Mesothelial cell of epicardium (in vitro differentiated cells): ENCODE data around the gene TUBB1. TPM values are rescaled to one million over a fixed set of nuclear protein-coding genes. Genes with fewer than 3 reads are reported as not detected.
"Not testable (repeated sequence)": the region's sequence is repeated elsewhere in the genome, so short reads cannot be mapped to it uniquely, and the experiment has no call there.

Source experiments
- DNase-seq, 2 experiments: peaks; one replicate each; pipeline ENCODE4 v3.0.0; 2021; ENCODE audit warnings: low spot score in 2 of 2; ENCODE audit not compliant: unreplicated experiment in 2 of 2
- H3K27ac Mint-ChIP-seq: 2 replicates; pipeline ENCODE4 v1.8.0; 2021; ENCODE audit warnings: mixed read lengths
- H3K27me3 Mint-ChIP-seq: 2 replicates; pipeline ENCODE4 v1.8.0; 2021; ENCODE audit warnings: low read depth, mixed read lengths
- H3K36me3 Mint-ChIP-seq: 2 replicates; pipeline ENCODE4 v1.8.0; 2021; ENCODE audit warnings: mixed read lengths
- H3K4me1 Mint-ChIP-seq: 2 replicates; pipeline ENCODE4 v1.8.0; 2021; ENCODE audit warnings: mixed read lengths
- H3K4me3 Mint-ChIP-seq: 2 replicates; pipeline ENCODE4 v1.8.0; 2021; ENCODE audit warnings: mild to moderate bottlenecking, moderate library complexity, mixed read lengths
- H3K9me3 Mint-ChIP-seq: 2 replicates; pipeline ENCODE4 v1.8.0; 2021; ENCODE audit warnings: mixed read lengths
- total RNA-seq: library from RNA; stranded (reverse); gene quantifications from 3 replicates; pipeline ENCODE4 v1.2.1, GENCODE V29; 2021
- TF ChIP-seq, protein P1 (sequence below): fragments of 200-600 bp; sonication (generic); IDR thresholded peaks from one replicate; pipeline ENCODE4 v1.5.0; 2021; ENCODE audit warnings: antibody characterized with exemption; ENCODE audit not compliant: unreplicated experiment

The TUBB1 gene
- total RNA-seq, 1 donor from 2014 or later, result not detected

DNA sequence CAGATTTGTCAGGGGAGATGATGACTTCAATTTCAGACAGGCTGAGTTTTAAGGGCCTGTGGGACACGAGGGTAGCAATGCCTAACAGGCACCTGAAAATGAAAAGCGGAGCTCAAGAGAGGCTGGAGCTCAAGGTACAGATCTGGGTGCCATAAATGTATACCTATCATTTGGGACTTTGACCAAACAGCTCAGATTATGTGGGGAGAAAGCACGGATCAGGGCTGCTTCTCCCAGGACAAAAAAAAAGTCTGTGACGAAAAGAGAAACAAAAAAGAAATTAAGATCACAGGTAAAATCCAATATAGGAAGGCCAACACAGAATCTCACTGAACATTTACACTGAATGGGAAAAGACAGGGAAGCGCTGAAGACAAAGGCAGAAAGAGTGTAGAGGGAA is 21.4 kb downstream of the TUBB1 start:
- DNase-seq, result no peak
- Mint-ChIP-seq H3K27me3 (no peaks in the 10 kb centered on the region), H3K36me3 (peaks cover 18% of the 10 kb centered on the region), H3K4me3 (peak overlapping the region; percentile 84), H3K9me3 (no peaks in the 10 kb centered on the region), H3K4me1 (peaks cover 31% of the 10 kb centered on the region), H3K27ac (peak overlapping the region; percentile 49)
- TF ChIP-seq, protein P1, sequence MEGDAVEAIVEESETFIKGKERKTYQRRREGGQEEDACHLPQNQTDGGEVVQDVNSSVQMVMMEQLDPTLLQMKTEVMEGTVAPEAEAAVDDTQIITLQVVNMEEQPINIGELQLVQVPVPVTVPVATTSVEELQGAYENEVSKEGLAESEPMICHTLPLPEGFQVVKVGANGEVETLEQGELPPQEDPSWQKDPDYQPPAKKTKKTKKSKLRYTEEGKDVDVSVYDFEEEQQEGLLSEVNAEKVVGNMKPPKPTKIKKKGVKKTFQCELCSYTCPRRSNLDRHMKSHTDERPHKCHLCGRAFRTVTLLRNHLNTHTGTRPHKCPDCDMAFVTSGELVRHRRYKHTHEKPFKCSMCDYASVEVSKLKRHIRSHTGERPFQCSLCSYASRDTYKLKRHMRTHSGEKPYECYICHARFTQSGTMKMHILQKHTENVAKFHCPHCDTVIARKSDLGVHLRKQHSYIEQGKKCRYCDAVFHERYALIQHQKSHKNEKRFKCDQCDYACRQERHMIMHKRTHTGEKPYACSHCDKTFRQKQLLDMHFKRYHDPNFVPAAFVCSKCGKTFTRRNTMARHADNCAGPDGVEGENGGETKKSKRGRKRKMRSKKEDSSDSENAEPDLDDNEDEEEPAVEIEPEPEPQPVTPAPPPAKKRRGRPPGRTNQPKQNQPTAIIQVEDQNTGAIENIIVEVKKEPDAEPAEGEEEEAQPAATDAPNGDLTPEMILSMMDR, result no peak

DNA sequence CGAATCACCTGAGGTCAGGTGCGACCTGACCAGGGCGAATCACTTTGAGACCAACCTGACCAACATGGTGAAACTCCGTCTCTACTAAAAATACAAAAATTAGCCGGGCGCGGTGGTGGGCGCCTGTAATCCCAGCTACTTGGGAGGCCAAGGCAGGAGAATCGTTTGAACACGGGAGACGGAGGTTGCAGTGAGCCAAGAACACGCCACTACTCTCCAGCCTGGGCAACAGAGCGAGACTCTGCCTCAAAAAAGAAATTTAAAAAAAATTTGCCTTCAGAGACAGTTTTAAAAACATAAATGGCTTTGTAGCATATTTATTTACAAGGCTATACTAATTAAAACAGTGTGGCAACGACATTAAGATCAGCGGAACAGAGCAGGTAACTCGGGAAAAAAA is 22.3 kb downstream of the TUBB1 start:
- H3K4me1 Mint-ChIP-seq, result peaks cover 31% of the 10 kb centered on the region
- H3K27me3 Mint-ChIP-seq, H3K9me3 Mint-ChIP-seq, DNase-seq: not testable (repeated sequence)
- peak overlapping the region; percentile 84 for H3K4me3 Mint-ChIP-seq
- H3K36me3 Mint-ChIP-seq, result peaks cover 16% of the 10 kb centered on the region
- H3K27ac Mint-ChIP-seq, result peak overlapping the region; percentile 59

DNA sequence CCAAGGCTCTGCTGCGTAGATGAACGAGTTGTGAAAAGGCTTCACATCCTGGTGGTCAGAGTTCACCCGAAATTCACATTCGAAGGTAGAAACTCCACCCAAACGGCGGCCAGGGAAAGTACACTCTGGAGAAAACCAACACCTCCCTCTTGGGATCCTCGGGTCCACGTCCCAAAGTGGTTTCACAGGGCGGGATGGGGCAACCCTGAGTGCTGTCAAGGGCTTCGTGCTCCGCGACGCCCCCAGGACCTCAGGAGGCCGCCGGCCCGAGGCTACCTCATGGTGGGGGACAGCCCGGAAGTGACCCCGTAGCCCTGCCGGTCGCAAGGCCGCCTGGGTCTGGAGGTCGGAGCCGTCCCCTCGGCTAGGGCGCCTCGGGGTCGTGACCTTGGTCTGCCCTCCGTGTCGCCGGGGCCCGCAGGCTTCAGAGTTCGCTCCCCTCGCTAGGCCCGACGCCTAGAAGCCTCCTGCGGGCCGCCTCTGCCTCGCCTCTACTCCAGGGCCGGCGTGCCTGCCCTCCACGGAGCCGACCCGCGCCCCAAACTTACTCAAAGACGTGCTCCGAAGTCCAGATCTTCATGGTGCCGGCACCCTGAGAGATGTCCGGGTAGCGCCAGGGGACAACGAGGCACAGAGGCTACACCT is 23.0 kb downstream of the TUBB1 start, which contains the start of gene PRELID3B:
PRELID3B (minus strand) TSS at position 636 of the 645 bp plus-strand sequence; CDS start at position 580, 56 bp downstream.
- DNase-seq, result no peak
- TF ChIP-seq, protein P1, result no peak
- Mint-ChIP-seq H3K4me1 (peaks cover 31% of the 10 kb centered on the region), H3K36me3 (peaks cover 9% of the 10 kb centered on the region), H3K9me3 (no peaks in the 10 kb centered on the region), H3K4me3 (peak within 1 kb of the TSS; percentile 84), H3K27ac (peak within 1 kb of the TSS; percentile 64), H3K27me3 (no peaks in the 10 kb centered on the region)

DNA sequence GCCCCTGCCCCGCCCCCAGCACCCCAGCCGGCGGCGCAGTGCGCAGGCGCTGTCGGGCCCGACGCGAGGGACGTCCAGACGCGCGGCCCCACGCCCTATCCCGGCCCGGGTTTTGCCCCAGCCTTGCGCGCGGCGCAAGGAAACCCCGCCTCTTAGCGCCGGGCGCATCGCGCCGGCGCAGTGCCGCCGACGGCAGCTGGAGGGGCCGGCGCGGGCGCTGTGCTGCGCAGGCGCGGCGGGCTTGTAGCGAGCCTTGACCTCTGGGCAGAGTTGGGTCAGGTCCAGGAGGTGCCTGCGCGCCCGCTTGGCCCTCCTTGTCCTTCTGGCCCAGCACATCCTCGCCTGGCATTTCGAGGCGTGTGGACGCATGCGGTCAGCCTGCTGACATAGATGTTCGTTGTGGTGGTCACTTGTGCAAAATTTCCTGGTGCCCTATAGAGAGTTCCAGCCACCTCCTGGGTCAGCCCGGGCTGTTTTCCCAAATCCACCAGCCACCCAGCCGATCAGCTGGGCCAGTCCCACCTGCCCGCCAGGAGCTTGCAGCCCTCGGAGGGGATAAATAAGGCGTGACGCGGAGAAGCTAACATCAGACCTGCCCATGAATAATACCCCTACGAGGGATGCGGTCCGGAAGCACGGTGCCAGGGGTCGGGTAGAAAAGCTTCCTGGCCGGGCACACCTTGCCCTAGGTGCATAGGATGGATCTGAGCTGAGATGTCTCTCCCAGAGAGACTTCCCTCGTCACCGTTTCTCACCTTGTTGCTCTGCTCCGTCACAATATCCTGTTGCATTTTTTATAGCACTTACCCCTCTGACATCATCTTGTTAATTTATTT is 23.8 kb downstream of the TUBB1 start:
- Mint-ChIP-seq H3K9me3 (no peaks in the 10 kb centered on the region), H3K27ac (no peak overlapping the region), H3K36me3 (peaks cover 6% of the 10 kb centered on the region), H3K27me3 (no peaks in the 10 kb centered on the region), H3K4me1 (peaks cover 31% of the 10 kb centered on the region), H3K4me3 (peak overlapping the region; percentile 84)
- TF ChIP-seq, protein P1, result no peak
- DNase-seq, result peak; percentile 83 to 88

DNA sequence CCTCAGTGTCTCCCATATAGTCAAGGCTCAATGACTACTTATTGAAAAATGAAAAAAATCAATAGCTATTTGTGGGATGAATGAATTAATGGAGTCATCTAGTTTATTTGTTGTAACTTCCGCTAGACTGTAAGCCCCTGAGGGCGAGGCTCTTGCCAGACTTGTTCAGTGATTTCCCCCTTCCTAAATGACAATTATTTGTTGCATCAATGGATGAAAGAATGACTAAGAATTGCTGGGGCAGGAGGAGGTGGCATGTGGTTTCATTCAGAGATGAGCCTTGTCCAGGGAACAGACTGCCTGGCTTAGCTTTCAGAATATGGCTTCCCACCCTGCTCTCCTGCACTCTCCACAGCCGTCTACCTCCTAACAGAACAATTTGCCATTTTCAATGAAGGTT is 24.5 kb downstream of the TUBB1 start:
- H3K27ac Mint-ChIP-seq, result peak overlapping the region; percentile 21

More for the DNA sequence above, 24.5 kb downstream of the TUBB1 start:
- H3K4me1 Mint-ChIP-seq, result peaks cover 31% of the 10 kb centered on the region
- H3K36me3 Mint-ChIP-seq, result peaks cover 6% of the 10 kb centered on the region
- TF ChIP-seq, protein P1, result no peak
- peak overlapping the region; percentile 84 for H3K4me3 Mint-ChIP-seq
- no peaks in the 10 kb centered on the region for H3K9me3 Mint-ChIP-seq
- no peaks in the 10 kb centered on the region for H3K27me3 Mint-ChIP-seq
- DNase-seq, result no peak
